OCI-LY7 (cell line): ENCODE data around the gene ABLIM1. TPM values are rescaled to one million over a fixed set of nuclear protein-coding genes. Genes with fewer than 3 reads are reported as not detected.
A peak's percentile ranks its signal among the peaks of the same experiment; 100 is the strongest.

Source experiments
- Bru-seq: library from RNA; stranded (reverse); fragments of 400-500 nt; gene quantifications from one replicate; lab custom pipeline; 2021; lab: Mats Ljungman, UMichigan
- BruChase-seq, 2 experiments: library from RNA; stranded (reverse); fragments of 400-500 nt; gene quantifications; one replicate each; lab custom pipeline; 2021; lab: Mats Ljungman, UMichigan
- BruUV-seq: library from RNA; stranded (reverse); fragments of 400-500 nt; replicated peaks from 2 replicates; lab custom pipeline; 2021; lab: Mats Ljungman, UMichigan
- CTCF ChIA-PET: fragments of 300-600 bp; sonication (Branson Sonifier 250); formaldehyde crosslinking; loops from one replicate; lab custom pipeline; 2022; ENCODE audit warnings: antibody characterized with exemption; ENCODE audit not compliant: unreplicated experiment; lab: Charles Lee
- POLR2A ChIA-PET: fragments of 300-600 bp; sonication (Branson Sonifier 250); formaldehyde crosslinking; loops from one replicate; lab custom pipeline; 2022; ENCODE audit warnings: antibody characterized with exemption; lab: Charles Lee
- DNase-seq: peaks from one replicate; pipeline ENCODE4 v3.0.0-alpha.2; 2015; ENCODE audit warnings: low spot score
- H2AFZ ChIP-seq: fragments of 200-600 bp; sonication (generic), shearing (Covaris generic); 2 replicates; pipeline ENCODE4 v1.6.1; 2014; ENCODE audit warnings: mild to moderate bottlenecking, antibody characterized with exemption, low read length, moderate library complexity
- H3K27ac ChIP-seq: fragments of 200-600 bp; sonication (generic); 2 replicates; pipeline ENCODE4 v1.5.1; 2014; ENCODE audit warnings: mixed run types, low read depth, mild to moderate bottlenecking, moderate library complexity, low read length, inconsistent platforms; ENCODE audit not compliant: poor library complexity, severe bottlenecking
- H3K36me3 ChIP-seq: fragments of 200-600 bp; sonication (generic); 2 replicates; pipeline ENCODE4 v1.6.1; 2014; ENCODE audit warnings: mild to moderate bottlenecking, antibody characterized with exemption, low read length, moderate library complexity, mixed read lengths; ENCODE audit not compliant: insufficient read depth
- H3K4me1 ChIP-seq: fragments of 200-600 bp; sonication (generic); 2 replicates; pipeline ENCODE4 v1.5.1; 2014; ENCODE audit warnings: mild to moderate bottlenecking, low read length; ENCODE audit not compliant: insufficient read depth, poor library complexity, severe bottlenecking
- H3K4me2 ChIP-seq: fragments of 200-600 bp; sonication (generic); 2 replicates; pipeline ENCODE4 v1.6.1; 2014; ENCODE audit warnings: mild to moderate bottlenecking, low read length
- H3K4me3 ChIP-seq: fragments of 200-600 bp; sonication (generic); 2 replicates; pipeline ENCODE4 v1.5.1; 2014; ENCODE audit warnings: mild to moderate bottlenecking, low read depth, low read length; ENCODE audit not compliant: poor library complexity, severe bottlenecking
- H3K79me2 ChIP-seq: fragments of 200-600 bp; sonication (generic); 2 replicates; pipeline ENCODE4 v1.6.1; 2016; ENCODE audit warnings: low read depth, mild to moderate bottlenecking, low read length, moderate library complexity, mixed read lengths; ENCODE audit not compliant: insufficient read depth
- H3K9me2 ChIP-seq: fragments of 200-600 bp; sonication (generic); 2 replicates; pipeline ENCODE4 v1.6.1; 2016; ENCODE audit warnings: mild to moderate bottlenecking, low read length, mixed read lengths; ENCODE audit not compliant: insufficient read depth
- H3K9me3 ChIP-seq: fragments of 200-600 bp; sonication (generic); 2 replicates; pipeline ENCODE4 v1.6.1; 2014; ENCODE audit warnings: mild to moderate bottlenecking, mixed run types, low read length, mixed read lengths
- H4K20me1 ChIP-seq: fragments of 200-600 bp; sonication (generic); 2 replicates; pipeline ENCODE4 v1.6.1; 2014; ENCODE audit warnings: mild to moderate bottlenecking, antibody characterized with exemption, low read length, moderate library complexity, mixed read lengths; ENCODE audit not compliant: insufficient read depth
- CTCF ChIP-seq: fragments of 200-600 bp; sonication (generic); conservative IDR thresholded peaks from 2 replicates; pipeline ENCODE4 v1.5.1; 2014; ENCODE audit warnings: mild to moderate bottlenecking, antibody characterized with exemption, low read length, moderate library complexity, mixed read lengths
- EZH2phosphoT487 ChIP-seq: fragments of 200-600 bp; sonication (generic); IDR thresholded peaks from 2 replicates; pipeline ENCODE4 v1.6.1; 2018; ENCODE audit warnings: low read depth, borderline replicate concordance, mild to moderate bottlenecking, mixed run types, antibody characterized with exemption, low read length, moderate library complexity, mixed read lengths
- intact Hi-C: fragments of 100-400 bp; cut with micrococcal nuclease; formaldehyde crosslinking; loops from one replicate; pipeline ENCODE4 v1.10.0; 2022; ENCODE audit not compliant: unreplicated experiment
- long read RNA-seq: library from polyadenylated mRNA; stranded (forward); transcript quantifications from one replicate; pipeline ENCODE4 v2.0.0, GENCODE V29; 2022
- total RNA-seq, 2 experiments: library from RNA; depleted of rRNA in 1 of 2; stranded (reverse); fragments of >200 nt in 1 of 2; shearing (Covaris generic) in 1 of 2; gene quantifications; 2 replicates each; pipeline ENCODE4 v1.2.3, GENCODE V29; 2014 to 2022

The ABLIM1 gene
- total RNA-seq (2014; rRNA removed; shearing (Covaris generic)) (61.1 and 94.2 TPM in 2 replicates), total RNA-seq (2022) (246 and 268 TPM in 2 replicates), Bru-seq, nascent RNA (percentile 82 among the genes with signal in this experiment), BruChase-seq, experiment 1, labeled RNA remaining after a 6-hour chase (percentile 91 among the genes with signal in this experiment), BruChase-seq, experiment 2, labeled RNA remaining after a 2-hour chase (percentile 80 among the genes with signal in this experiment)
- long read RNA-seq, partial matches to known transcripts = 17 of 160 reads
- long read RNA-seq, other reads (novel, unspliced or antisense) = 143 of 160 reads

DNA sequence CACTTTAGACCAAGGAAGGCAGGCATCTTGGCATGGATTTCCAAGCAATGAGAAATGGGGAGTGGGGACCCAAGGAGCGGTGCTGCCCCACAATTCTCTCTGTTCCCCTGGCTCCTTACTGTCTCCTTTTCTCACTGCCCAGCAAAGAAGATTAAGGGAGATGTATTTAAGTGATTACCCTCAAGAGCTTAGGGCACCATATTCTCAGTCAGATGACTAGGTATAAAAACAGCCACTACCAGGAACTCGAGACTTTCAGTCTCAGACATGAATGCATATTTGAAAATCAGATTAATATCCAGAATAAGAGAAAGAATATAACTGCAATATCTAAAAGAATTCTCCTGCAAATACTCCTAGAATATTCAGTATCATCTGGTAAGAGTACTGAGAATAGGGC, at the start of gene ABLIM1:
Gene ABLIM1 (minus strand): TSS at position 101 of the 400 bp plus-strand sequence. CDS start 75 bp downstream, at position 26.
- no peaks in the 10 kb centered on the region for H3K4me1 ChIP-seq
- TF ChIP-seq EZH2phosphoT487 (no peak), CTCF (no peak)
- no peaks in the 10 kb centered on the region for H3K9me2 ChIP-seq
- H3K4me3 ChIP-seq = no peak within 1 kb of the TSS
- H3K36me3 ChIP-seq = no peaks in the 10 kb centered on the region
- H4K20me1 ChIP-seq = no peaks in the 10 kb centered on the region
- DNase-seq = no peak
- H3K79me2 ChIP-seq = no peaks in the 10 kb centered on the region
- BruUV-seq = no TSS peak
- no peak within 1 kb of the TSS for H2AFZ ChIP-seq
- ChIA-PET CTCF (no interaction called here), POLR2A (interaction anchor here (0.6 to 0.9 kb wide), 2 partner anchors 11 to 306 kb away, joined by 3 read pairs; no protein-coding TSS in a partner anchor)
- H3K9me3 ChIP-seq = no peaks in the 10 kb centered on the region
- no peak within 1 kb of the TSS for H3K4me2 ChIP-seq
- intact Hi-C loops = no loop called here
- no peak within 1 kb of the TSS for H3K27ac ChIP-seq

GRCh38 chr10:114706458-114707055, 48.5 kb upstream of the ABLIM1 start:
- Histone ChIP-seq H3K79me2 (no peaks in the 10 kb centered on the region), H3K4me3 (no peak overlapping the region), H3K9me2 (no peaks in the 10 kb centered on the region), H4K20me1 (no peaks in the 10 kb centered on the region), H3K4me2 (no peak overlapping the region), H2AFZ (no peak overlapping the region), H3K4me1 (no peaks in the 10 kb centered on the region), H3K9me3 (no peaks in the 10 kb centered on the region), H3K27ac (no peak overlapping the region), H3K36me3 (no peaks in the 10 kb centered on the region)
- no peak for DNase-seq
- POLR2A ChIA-PET = interaction anchor here (0.6 kb wide), 1 partner anchor 105 kb away, joined by 3 read pairs; no protein-coding TSS in a partner anchor
- CTCF ChIA-PET = no interaction called here
- intact Hi-C loops = no loop called here
- BruUV-seq = no TSS peak
- TF ChIP-seq CTCF = no peak
- no peak for TF ChIP-seq EZH2phosphoT487

- TF ChIP-seq EZH2phosphoT487 = no peak
- no peak for TF ChIP-seq CTCF
- Histone ChIP-seq H4K20me1 (no peaks in the 10 kb centered on the region), H3K79me2 (no peaks in the 10 kb centered on the region), H3K4me2 (no peak overlapping the region), H3K4me1 (no peaks in the 10 kb centered on the region), H3K4me3 (no peak overlapping the region), H3K9me2 (no peaks in the 10 kb centered on the region), H2AFZ (no peak overlapping the region), H3K9me3 (no peaks in the 10 kb centered on the region), H3K36me3 (no peaks in the 10 kb centered on the region), H3K27ac (no peak overlapping the region)
- intact Hi-C loops = no loop called here
- DNase-seq = no peak
- POLR2A ChIA-PET = interaction anchor here (0.6 kb wide), 2 partner anchors 415 to 488 kb away, joined by 3 to 4 read pairs; no protein-coding TSS in a partner anchor
- CTCF ChIA-PET = interaction anchor here (2.3 kb wide), 1 partner anchor 401 kb away, joined by 5 read pairs; no protein-coding TSS in a partner anchor
- BruUV-seq = no TSS peak
Measured at GRCh38 chr10:114704679-114705078, 46.6 kb upstream of the ABLIM1 start.
